Bronchial epithelial cell (primary cell): ENCODE measurements around the gene KCNAB2. TPM values are rescaled to one million over a fixed set of nuclear protein-coding genes. Genes with fewer than 3 reads are reported as not detected.

ENCODE experiments used
- DNase-seq: peaks from one replicate; pipeline ENCODE4 v3.0.0-alpha.2; 2010; ENCODE audit warnings: low read depth
- FAIRE-seq: peaks from 2 replicates; lab custom pipeline; 2011; peaks lifted over from hg19 to GRCh38; lab: Jason Lieb, UNC
- H3K27me3 ChIP-seq: 2 replicates; pipeline ENCODE4 v1.5.1; 2011; ENCODE audit warnings: low read length; ENCODE audit not compliant: control insufficient read depth, insufficient read depth
- H3K36me3 ChIP-seq: 2 replicates; pipeline ENCODE4 v1.5.1; 2011; ENCODE audit warnings: low read length; ENCODE audit not compliant: control insufficient read depth, insufficient read depth
- H3K4me3 ChIP-seq: 2 replicates; pipeline ENCODE4 v1.5.1; 2011; ENCODE audit warnings: mild to moderate bottlenecking, low read depth, low read length, control low read depth
- CTCF ChIP-seq: IDR thresholded peaks from 2 replicates; pipeline ENCODE4 v1.5.1; 2011; ENCODE audit warnings: mild to moderate bottlenecking, moderate library complexity, low read length, control low read depth, inconsistent platforms; ENCODE audit not compliant: insufficient read depth, severe bottlenecking
- total RNA-seq: library from RNA; depleted of rRNA; stranded (reverse); fragments of >200 nt; gene quantifications from 2 replicates; pipeline ENCODE4 v1.2.1, GENCODE V29; 2014

The KCNAB2 gene
- total RNA-seq, 1 donor from 2014 or later = 1.8 TPM

- no peaks in the 10 kb centered on the region for H3K36me3 ChIP-seq
- no peaks in the 10 kb centered on the region for H3K27me3 ChIP-seq
- no peak overlapping the region for H3K4me3 ChIP-seq
- FAIRE-seq = no peak
- no peak for DNase-seq
- TF ChIP-seq CTCF = no peak
Measured at GRCh38 chr1:6124746-6125365, 79.2 kb downstream of the KCNAB2 start.

- FAIRE-seq (no peak), DNase-seq (no peak)
- TF ChIP-seq CTCF = no peak
- Histone ChIP-seq H3K4me3 (no peak overlapping the region), H3K27me3 (no peaks in the 10 kb centered on the region), H3K36me3 (no peaks in the 10 kb centered on the region)
Measured at GRCh38 chr1:6125366-6125765, 79.7 kb downstream of the KCNAB2 start.

GRCh38 chr1:6126028-6126427 lies 80.3 kb downstream of the KCNAB2 start:
- no peak for FAIRE-seq
- TF ChIP-seq CTCF = no peak
- no peaks in the 10 kb centered on the region for H3K27me3 ChIP-seq
- H3K4me3 ChIP-seq = no peak overlapping the region
- no peaks in the 10 kb centered on the region for H3K36me3 ChIP-seq
- DNase-seq = no peak

- no peak for TF ChIP-seq CTCF
- FAIRE-seq = no peak
Measured at GRCh38 chr1:6126521-6127067, 80.9 kb downstream of the KCNAB2 start.

GRCh38 chr1:6127587-6128163 lies 82.0 kb downstream of the KCNAB2 start:
- no peaks in the 10 kb centered on the region for H3K27me3 ChIP-seq
- TF ChIP-seq CTCF = no peak
- H3K36me3 ChIP-seq = no peaks in the 10 kb centered on the region
- FAIRE-seq (no peak), DNase-seq (peak; percentile 43)
- no peak overlapping the region for H3K4me3 ChIP-seq

More at GRCh38 chr1:6126521-6127067, 80.9 kb downstream of the KCNAB2 start:
- Histone ChIP-seq H3K4me3 (no peak overlapping the region), H3K27me3 (no peaks in the 10 kb centered on the region), H3K36me3 (no peaks in the 10 kb centered on the region)
- DNase-seq = no peak
